ENCODE measurements around the gene AFAP1.
A peak's percentile ranks its signal among the peaks of the same experiment; 100 is the strongest.

AFAP1 gene

GRCh38 chr4:7781993-7782392, 157.7 kb downstream of the AFAP1 start:
- peaks cover 7% of the 10 kb centered on the region for H3K36me3 ChIP-seq (ENCODE audit: control insufficient read depth, insufficient read depth, low read length)

DNA sequence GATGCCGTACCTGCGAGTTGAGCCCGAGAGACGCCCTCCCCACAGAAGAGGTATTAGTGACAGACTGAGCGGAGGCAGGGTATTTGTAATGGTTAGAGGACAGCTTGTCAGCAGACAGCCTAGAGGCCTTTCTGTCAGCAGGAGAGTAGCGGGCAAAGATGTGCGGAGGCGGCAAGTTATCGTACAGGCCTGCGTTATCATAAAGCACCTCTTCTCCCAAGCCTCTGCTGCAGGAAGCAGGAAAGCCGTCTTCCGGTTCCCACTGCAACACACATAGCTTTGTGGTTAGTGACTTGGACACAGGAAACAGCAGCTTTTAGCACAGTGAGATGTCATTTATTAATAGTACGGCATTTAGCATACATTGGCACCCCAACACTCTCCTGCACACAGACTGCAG, 158.3 kb downstream of the AFAP1 start:
- Histone ChIP-seq H3K4me1 (ENCODE audit: control insufficient read depth, insufficient read depth, low read length, poor library complexity, severe bottlenecking) (peaks cover 3% of the 10 kb centered on the region), H3K36me3 (ENCODE audit: control insufficient read depth, insufficient read depth, low read length) (peaks cover 7% of the 10 kb centered on the region), H3K27me3 (replicated peaks; ENCODE audit: control insufficient read depth, insufficient read depth, low read length, poor library complexity, severe bottlenecking) (no peaks in the 10 kb centered on the region), H3K9me3 (ENCODE audit: control insufficient read depth, low read length) (no peaks in the 10 kb centered on the region), H3K27ac (ENCODE audit: insufficient read depth, low read length, poor library complexity, severe bottlenecking) (peak overlapping the region; percentile 8), H3K4me3 (ENCODE audit: insufficient read depth, low read depth, low read length, poor library complexity, severe bottlenecking) (no peak overlapping the region)
- DNase-seq, result no peak

More at GRCh38 chr4:7781993-7782392, 157.7 kb downstream of the AFAP1 start:
- peaks cover 3% of the 10 kb centered on the region for H3K4me1 ChIP-seq (ENCODE audit: control insufficient read depth, insufficient read depth, low read length, poor library complexity, severe bottlenecking)
- no peak overlapping the region for H3K4me3 ChIP-seq (ENCODE audit: insufficient read depth, low read depth, low read length, poor library complexity, severe bottlenecking)
- no peak overlapping the region for H3K27ac ChIP-seq (ENCODE audit: insufficient read depth, low read length, poor library complexity, severe bottlenecking)
- DNase-seq, result no peak
- no peaks in the 10 kb centered on the region for H3K9me3 ChIP-seq (ENCODE audit: control insufficient read depth, low read length)
- H3K27me3 ChIP-seq (replicated peaks; ENCODE audit: control insufficient read depth, insufficient read depth, low read length, poor library complexity, severe bottlenecking), result no peaks in the 10 kb centered on the region

- Histone ChIP-seq H3K27me3 (replicated peaks; ENCODE audit: control insufficient read depth, insufficient read depth, low read length, poor library complexity, severe bottlenecking) (no peaks in the 10 kb centered on the region), H3K9me3 (ENCODE audit: control insufficient read depth, low read length) (no peaks in the 10 kb centered on the region), H3K4me3 (ENCODE audit: insufficient read depth, low read depth, low read length, poor library complexity, severe bottlenecking) (no peak overlapping the region), H3K27ac (ENCODE audit: insufficient read depth, low read length, poor library complexity, severe bottlenecking) (no peak overlapping the region), H3K4me1 (ENCODE audit: control insufficient read depth, insufficient read depth, low read length, poor library complexity, severe bottlenecking) (peaks cover 3% of the 10 kb centered on the region), H3K36me3 (ENCODE audit: control insufficient read depth, insufficient read depth, low read length) (peaks cover 7% of the 10 kb centered on the region)
- no peak for DNase-seq
Measured at GRCh38 chr4:7780751-7781348, 158.8 kb downstream of the AFAP1 start.

DNA sequence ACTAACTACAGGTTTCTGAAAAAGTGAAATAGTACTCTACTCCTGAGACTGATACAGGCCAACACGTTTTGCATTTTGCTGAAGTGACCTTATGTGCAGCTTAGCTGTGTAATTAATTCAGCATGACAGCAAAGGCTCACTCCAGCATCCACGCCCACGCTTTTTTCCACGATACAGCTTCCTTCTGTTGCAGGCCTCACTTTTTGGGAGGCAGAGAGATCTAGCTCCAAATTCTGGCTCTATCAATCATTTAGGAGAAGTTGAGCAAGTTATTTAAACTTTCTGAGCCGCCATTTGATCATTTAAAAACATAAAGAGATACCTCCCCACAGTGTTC, 160.3 kb downstream of the AFAP1 start:
- no peak overlapping the region for H3K4me3 ChIP-seq (ENCODE audit: insufficient read depth, low read depth, low read length, poor library complexity, severe bottlenecking)
- peaks cover 3% of the 10 kb centered on the region for H3K4me1 ChIP-seq (ENCODE audit: control insufficient read depth, insufficient read depth, low read length, poor library complexity, severe bottlenecking)
- H3K27me3 ChIP-seq (replicated peaks; ENCODE audit: control insufficient read depth, insufficient read depth, low read length, poor library complexity, severe bottlenecking), result no peaks in the 10 kb centered on the region
- H3K36me3 ChIP-seq (ENCODE audit: control insufficient read depth, insufficient read depth, low read length), result peaks cover 8% of the 10 kb centered on the region
- no peak overlapping the region for H3K27ac ChIP-seq (ENCODE audit: insufficient read depth, low read length, poor library complexity, severe bottlenecking)
- no peak for DNase-seq
- no peaks in the 10 kb centered on the region for H3K9me3 ChIP-seq (ENCODE audit: control insufficient read depth, low read length)

DNA sequence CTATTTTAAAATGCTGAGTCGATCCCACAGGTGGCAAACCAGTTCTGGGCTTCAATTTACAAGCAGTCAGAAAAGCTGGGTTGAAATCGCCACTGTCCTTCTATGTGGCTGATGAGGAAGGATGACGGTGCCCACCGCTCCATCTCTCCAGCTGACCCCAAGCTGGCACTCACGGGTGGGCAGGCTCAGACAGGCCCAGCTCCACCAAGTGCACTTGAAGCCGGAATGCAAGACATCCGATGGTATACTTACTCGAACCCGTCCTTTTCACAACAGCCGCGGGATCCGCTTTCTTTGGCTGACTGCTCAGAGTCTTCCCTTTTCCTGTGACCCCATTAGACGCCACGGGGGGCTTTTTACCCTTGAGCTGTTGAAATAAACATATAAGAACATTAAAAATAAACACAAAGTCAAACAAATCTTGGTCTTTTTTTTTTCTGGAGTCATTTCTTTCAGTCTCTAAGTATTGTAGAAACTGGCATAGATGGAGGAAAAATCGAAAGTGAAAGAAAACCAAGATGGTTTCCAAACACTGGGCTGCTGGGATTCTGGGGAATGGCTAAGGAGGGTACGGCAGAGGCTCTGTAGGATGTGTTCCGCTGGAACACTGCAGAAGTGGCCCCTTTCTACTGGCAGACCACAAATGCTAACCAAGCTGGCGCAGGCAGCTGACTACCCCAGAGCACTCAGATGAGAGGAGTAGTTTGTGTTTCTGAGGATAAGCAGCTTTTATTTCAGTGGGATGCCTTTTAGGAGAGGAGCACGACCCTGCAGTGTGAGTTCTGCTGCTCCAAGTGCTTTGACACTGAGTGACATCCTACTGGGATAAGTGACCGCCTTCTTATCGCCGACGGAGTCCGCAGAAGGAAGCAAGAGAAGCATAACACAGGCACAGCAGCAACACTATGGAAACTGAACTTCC, 160.9 kb downstream of the AFAP1 start:
- Histone ChIP-seq H3K27ac (ENCODE audit: insufficient read depth, low read length, poor library complexity, severe bottlenecking) (no peak overlapping the region), H3K4me1 (ENCODE audit: control insufficient read depth, insufficient read depth, low read length, poor library complexity, severe bottlenecking) (peaks cover 3% of the 10 kb centered on the region), H3K36me3 (ENCODE audit: control insufficient read depth, insufficient read depth, low read length) (peaks cover 9% of the 10 kb centered on the region), H3K27me3 (replicated peaks; ENCODE audit: control insufficient read depth, insufficient read depth, low read length, poor library complexity, severe bottlenecking) (no peaks in the 10 kb centered on the region), H3K4me3 (ENCODE audit: insufficient read depth, low read depth, low read length, poor library complexity, severe bottlenecking) (no peak overlapping the region), H3K9me3 (ENCODE audit: control insufficient read depth, low read length) (no peaks in the 10 kb centered on the region)
- DNase-seq, result no peak

GRCh38 chr4:7777871-7778509, 161.7 kb downstream of the AFAP1 start:
- no peak overlapping the region for H3K27ac ChIP-seq (ENCODE audit: insufficient read depth, low read length, poor library complexity, severe bottlenecking)
- H3K27me3 ChIP-seq (replicated peaks; ENCODE audit: control insufficient read depth, insufficient read depth, low read length, poor library complexity, severe bottlenecking), result no peaks in the 10 kb centered on the region
- no peaks in the 10 kb centered on the region for H3K9me3 ChIP-seq (ENCODE audit: control insufficient read depth, low read length)
- H3K36me3 ChIP-seq (ENCODE audit: control insufficient read depth, insufficient read depth, low read length), result peaks cover 13% of the 10 kb centered on the region
- no peak overlapping the region for H3K4me3 ChIP-seq (ENCODE audit: insufficient read depth, low read depth, low read length, poor library complexity, severe bottlenecking)
- DNase-seq, result no peak
- H3K4me1 ChIP-seq (ENCODE audit: control insufficient read depth, insufficient read depth, low read length, poor library complexity, severe bottlenecking), result peaks cover 3% of the 10 kb centered on the region

- no peaks in the 10 kb centered on the region for H3K27me3 ChIP-seq (replicated peaks; ENCODE audit: control insufficient read depth, insufficient read depth, low read length, poor library complexity, severe bottlenecking)
- no peak overlapping the region for H3K27ac ChIP-seq (ENCODE audit: insufficient read depth, low read length, poor library complexity, severe bottlenecking)
- H3K4me3 ChIP-seq (ENCODE audit: insufficient read depth, low read depth, low read length, poor library complexity, severe bottlenecking), result no peak overlapping the region
- H3K36me3 ChIP-seq (ENCODE audit: control insufficient read depth, insufficient read depth, low read length), result peaks cover 19% of the 10 kb centered on the region
- no peaks in the 10 kb centered on the region for H3K9me3 ChIP-seq (ENCODE audit: control insufficient read depth, low read length)
- DNase-seq, result no peak
- peaks cover 2% of the 10 kb centered on the region for H3K4me1 ChIP-seq (ENCODE audit: control insufficient read depth, insufficient read depth, low read length, poor library complexity, severe bottlenecking)
Measured at GRCh38 chr4:7777017-7777710, 162.5 kb downstream of the AFAP1 start.

DNA sequence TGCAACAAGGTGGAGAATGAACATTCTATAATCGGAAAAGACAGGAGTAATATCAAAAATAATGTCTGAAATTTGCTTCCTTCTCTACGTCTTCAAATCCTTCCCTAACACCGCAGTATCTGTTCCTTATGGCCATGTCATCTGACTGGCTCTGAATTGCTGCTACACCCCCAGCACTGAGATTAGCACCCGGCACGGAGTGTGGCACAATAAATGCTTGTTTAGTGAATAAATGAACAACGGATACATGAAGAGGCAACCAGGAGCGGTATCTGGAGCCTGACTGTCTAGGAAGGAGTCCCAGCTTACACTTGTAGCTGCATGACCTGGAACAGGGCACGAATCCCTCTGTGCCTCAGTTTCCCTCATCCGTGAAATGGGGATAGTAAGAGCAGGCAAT, 164.3 kb downstream of the AFAP1 start:
- DNase-seq, result no peak
- H3K27me3 ChIP-seq (replicated peaks; ENCODE audit: control insufficient read depth, insufficient read depth, low read length, poor library complexity, severe bottlenecking), result no peaks in the 10 kb centered on the region
- no peak overlapping the region for H3K27ac ChIP-seq (ENCODE audit: insufficient read depth, low read length, poor library complexity, severe bottlenecking)
- no peak overlapping the region for H3K4me3 ChIP-seq (ENCODE audit: insufficient read depth, low read depth, low read length, poor library complexity, severe bottlenecking)
- peaks cover 10% of the 10 kb centered on the region for H3K4me1 ChIP-seq (ENCODE audit: control insufficient read depth, insufficient read depth, low read length, poor library complexity, severe bottlenecking)
- no peaks in the 10 kb centered on the region for H3K9me3 ChIP-seq (ENCODE audit: control insufficient read depth, low read length)
- H3K36me3 ChIP-seq (ENCODE audit: control insufficient read depth, insufficient read depth, low read length), result peaks cover 19% of the 10 kb centered on the region

DNA sequence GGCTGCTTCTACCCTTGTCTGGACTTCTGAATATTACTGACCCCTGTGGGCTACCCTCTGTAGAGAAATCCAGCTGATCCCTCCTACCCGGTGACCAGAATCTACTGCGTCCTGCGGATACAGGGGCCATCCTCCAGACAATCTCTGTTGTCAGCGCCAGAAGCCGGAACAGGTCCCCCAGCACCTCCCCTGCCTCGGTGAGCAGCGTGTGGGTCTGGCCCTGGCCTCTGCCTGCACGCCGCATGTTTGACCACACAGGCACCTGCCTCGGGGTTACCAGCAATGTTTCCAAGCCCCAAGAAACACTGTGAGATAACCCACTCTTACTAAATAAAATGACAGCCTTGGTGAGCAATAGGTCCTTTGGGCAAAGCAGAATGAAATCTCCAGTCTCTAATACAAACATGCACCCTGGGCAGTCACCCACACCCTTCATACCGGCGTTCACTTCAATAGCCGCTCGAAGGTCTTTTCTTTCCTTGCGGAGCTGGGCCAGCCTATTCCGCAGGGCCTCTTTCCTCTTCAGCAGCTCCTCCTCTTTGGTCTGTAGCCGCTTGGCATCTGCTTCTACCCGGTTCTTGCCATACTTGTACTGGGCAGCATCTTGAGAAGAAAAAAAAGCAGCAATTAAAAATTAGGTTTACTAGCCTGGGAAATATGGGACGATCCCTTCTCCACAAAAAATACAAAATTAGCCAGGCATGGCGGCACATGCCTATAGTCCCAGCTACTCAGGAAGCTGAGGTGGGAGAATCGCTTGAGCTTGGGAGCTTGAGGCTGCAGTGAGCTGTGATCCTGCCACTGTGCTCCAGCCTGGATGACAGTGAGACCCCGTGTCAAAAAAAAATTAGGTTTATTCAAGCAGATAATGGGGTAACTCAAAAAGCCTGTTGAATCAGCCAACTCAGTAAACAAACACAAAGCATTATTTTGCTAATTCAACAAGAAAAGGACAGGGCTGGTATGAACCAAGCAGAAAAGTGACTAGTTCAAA, 165.1 kb downstream of the AFAP1 start:
- no peaks in the 10 kb centered on the region for H3K9me3 ChIP-seq (ENCODE audit: control insufficient read depth, low read length)
- peaks cover 19% of the 10 kb centered on the region for H3K36me3 ChIP-seq (ENCODE audit: control insufficient read depth, insufficient read depth, low read length)
- no peak for DNase-seq
- no peak overlapping the region for H3K4me3 ChIP-seq (ENCODE audit: insufficient read depth, low read depth, low read length, poor library complexity, severe bottlenecking)
- H3K27me3 ChIP-seq (replicated peaks; ENCODE audit: control insufficient read depth, insufficient read depth, low read length, poor library complexity, severe bottlenecking), result no peaks in the 10 kb centered on the region
- peaks cover 10% of the 10 kb centered on the region for H3K4me1 ChIP-seq (ENCODE audit: control insufficient read depth, insufficient read depth, low read length, poor library complexity, severe bottlenecking)
- H3K27ac ChIP-seq (ENCODE audit: insufficient read depth, low read length, poor library complexity, severe bottlenecking), result no peak overlapping the region
